Retinal pigment epithelial cell (primary cell): Measurements from ENCODE around the gene PRRT1.
"Not testable (repeated sequence)": the region's sequence is repeated elsewhere in the genome, so short reads cannot be mapped to it uniquely, and the experiment has no call there.

ENCODE experiments used
- DNase-seq: peaks from one replicate; pipeline ENCODE4 v3.0.0-alpha.2; 2010; ENCODE audit warnings: low read depth
- H3K4me3 ChIP-seq: 2 replicates; pipeline ENCODE4 v1.5.1; 2011; ENCODE audit warnings: mild to moderate bottlenecking, low read length, control low read depth, moderate library complexity
- TF ChIP-seq, protein P1 (sequence below): conservative IDR thresholded peaks from 2 replicates; pipeline ENCODE4 v1.5.1; 2011; ENCODE audit warnings: low read depth, low read length, control low read depth, inconsistent platforms

PRRT1 gene

DNA sequence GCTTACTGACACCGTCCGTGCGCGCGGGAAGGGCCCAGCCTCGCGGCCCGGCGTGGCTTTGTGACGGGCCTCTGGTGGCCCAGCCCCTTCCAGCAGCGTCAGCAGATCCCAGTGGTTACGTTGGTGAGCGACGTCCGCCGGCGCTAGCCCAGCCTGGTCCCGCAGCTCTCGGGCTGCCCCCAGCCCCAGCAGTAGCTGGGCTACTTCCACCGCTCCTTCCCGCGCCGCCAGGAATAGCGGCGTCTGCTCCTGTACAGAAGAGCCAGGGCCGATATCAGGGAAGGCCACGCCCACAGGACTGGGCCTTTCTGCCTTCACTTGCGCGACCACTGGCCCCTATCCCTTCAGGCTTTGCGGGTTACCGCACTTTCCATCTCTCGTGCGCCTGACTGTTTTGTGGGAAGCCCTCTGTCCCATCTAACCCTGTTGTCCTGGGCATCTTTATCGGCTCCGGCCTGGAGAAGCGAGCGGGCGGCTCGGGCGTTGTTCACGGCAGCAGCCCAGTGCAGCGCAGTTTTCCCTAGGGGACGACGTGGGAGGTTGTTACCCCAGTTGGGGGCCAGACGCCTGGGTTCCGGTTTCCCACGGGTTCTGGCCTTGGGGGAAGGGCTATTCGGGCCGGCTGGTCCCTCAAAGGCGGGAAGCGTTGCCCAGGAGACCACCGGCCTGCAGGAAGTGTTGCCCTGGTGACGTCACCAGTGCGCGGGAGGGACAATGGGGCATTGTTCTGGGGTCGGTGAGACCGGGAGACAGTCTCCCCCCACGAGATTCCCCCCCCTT is 44.4 kb upstream of the PRRT1 start:
- DNase-seq, result peak; percentile 84
- TF ChIP-seq, protein P1, sequence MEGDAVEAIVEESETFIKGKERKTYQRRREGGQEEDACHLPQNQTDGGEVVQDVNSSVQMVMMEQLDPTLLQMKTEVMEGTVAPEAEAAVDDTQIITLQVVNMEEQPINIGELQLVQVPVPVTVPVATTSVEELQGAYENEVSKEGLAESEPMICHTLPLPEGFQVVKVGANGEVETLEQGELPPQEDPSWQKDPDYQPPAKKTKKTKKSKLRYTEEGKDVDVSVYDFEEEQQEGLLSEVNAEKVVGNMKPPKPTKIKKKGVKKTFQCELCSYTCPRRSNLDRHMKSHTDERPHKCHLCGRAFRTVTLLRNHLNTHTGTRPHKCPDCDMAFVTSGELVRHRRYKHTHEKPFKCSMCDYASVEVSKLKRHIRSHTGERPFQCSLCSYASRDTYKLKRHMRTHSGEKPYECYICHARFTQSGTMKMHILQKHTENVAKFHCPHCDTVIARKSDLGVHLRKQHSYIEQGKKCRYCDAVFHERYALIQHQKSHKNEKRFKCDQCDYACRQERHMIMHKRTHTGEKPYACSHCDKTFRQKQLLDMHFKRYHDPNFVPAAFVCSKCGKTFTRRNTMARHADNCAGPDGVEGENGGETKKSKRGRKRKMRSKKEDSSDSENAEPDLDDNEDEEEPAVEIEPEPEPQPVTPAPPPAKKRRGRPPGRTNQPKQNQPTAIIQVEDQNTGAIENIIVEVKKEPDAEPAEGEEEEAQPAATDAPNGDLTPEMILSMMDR, result no peak
- H3K4me3 ChIP-seq, result peak overlapping the region; percentile 88

DNA sequence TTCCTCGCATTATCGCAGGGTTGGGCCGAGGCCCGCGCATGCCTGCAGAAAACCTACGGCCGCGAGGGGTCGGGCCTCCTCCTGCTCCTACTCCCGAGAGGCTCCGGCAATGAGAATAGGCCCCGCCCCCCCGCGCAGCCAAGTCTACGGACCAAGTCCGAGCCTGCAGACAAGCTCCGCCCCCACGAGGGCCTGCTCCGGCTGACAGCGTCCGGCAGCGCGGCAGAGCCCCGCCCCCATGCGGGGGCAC is 43.8 kb upstream of the PRRT1 start:
- peak; percentile 98 for DNase-seq
- peak overlapping the region; percentile 88 for H3K4me3 ChIP-seq
- TF ChIP-seq, protein P1, result peak; percentile 43

DNA sequence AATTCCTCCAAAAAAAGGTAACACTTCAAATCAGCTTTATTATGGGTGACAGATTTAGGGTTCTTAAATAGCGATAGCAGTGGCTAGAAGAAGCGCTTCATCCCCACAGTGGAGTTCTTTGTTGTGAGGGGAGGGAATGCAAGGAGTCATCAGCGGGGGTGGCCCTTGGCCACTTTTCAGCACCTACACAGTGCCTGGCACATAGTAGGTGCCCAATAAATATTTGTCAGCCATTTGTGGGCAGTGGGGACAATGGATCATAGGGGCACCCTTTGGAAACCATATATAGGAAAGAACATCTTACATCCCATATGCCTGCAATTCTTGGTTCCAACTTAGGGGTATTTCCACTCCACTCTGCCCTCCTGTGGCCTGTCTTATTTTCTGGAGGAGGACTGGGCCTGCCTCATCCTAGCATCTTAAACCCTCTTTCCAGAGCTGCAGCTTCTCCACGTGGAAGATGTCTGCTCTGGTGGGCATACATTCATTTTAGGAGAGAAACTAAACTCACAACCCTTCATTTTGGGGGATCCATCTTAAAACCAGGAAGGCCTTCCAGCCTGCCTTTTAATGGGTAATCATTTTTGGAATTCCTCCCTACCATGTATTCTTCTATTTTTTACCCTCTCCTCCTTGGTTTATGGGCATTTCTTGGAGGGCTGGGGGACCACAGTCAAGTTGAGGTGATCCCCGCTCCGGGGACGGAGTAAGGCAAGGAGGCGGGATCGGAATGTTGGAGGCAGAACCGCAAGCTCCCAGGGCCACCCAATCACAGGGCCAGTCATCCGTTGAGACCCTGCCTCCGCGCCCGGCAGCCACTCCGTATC is 43.3 kb upstream of the PRRT1 start:
- TF ChIP-seq, protein P1, result peak; percentile 66
- DNase-seq, result no peak
- H3K4me3 ChIP-seq, result peak overlapping the region; percentile 49

DNA sequence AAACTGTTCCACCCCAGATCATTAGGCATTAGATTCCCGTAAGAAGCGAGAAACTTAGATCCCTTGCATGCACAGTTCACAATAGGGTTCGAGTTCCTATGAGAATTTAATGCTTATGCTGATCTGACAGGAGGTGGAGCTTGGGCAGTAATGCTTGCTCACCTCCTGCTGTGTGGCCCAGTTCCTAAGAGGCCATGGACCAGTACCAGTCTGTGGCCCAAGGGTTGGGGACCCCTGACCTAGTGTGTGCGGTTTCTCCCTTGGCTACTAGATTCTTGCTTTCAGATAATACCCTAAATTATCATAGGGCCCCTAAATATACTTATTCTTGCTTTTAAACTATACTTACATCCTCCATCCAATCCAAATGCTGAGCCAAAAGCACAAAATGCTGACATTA is 42.6 kb upstream of the PRRT1 start:
- no peak overlapping the region for H3K4me3 ChIP-seq
- TF ChIP-seq, protein P1, result no peak
- DNase-seq, result no peak

DNA sequence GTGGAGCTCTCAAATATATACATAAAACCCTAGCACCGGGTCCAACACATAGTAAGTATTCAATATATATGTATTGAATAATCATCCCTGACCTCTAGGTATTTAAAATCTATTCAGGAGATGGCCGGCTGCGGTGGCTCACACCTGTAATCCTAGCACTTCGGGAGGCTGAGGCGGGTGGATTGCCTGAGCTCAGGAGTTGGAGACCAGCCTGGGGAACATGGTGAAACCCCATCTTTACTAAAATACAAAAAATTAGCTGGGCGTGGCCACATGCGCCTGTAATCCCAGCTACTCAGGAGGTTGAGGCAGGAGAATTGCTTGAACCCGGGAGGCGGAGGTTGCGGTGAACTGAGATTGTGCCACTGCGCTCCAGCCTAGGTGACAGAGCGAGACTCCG is 41.4 kb upstream of the PRRT1 start:
- not testable (repeated sequence) for H3K4me3 ChIP-seq

GRCh38 chr6:32192608-32193039 is 40.9 kb upstream of the PRRT1 start, which contains the start of gene GPSM3:
Gene GPSM3, minus strand, starts transcription at chr6:32192643. Its CDS starts 130 bp downstream, at chr6:32192513.
- H3K4me3 ChIP-seq, result no peak within 1 kb of the TSS
- DNase-seq, result no peak
- TF ChIP-seq, protein P1, result no peak

More for the DNA sequence above, 41.4 kb upstream of the PRRT1 start:
- DNase-seq, result not testable (repeated sequence)

GRCh38 chr6:32191696-32192607 is 40.2 kb upstream of the PRRT1 start:
- no peak for DNase-seq
- no peak overlapping the region for H3K4me3 ChIP-seq
- TF ChIP-seq, protein P1, result no peak
